Fibroblast of lung (primary cell): ENCODE measurements around the gene COL9A3.

Experiments used
- CTCF ChIP-seq, 2 donors: IDR thresholded peaks in 1 of 2; conservative IDR thresholded peaks in 1 of 2; 1 replicate in 1 of 2; 2 replicates in 1 of 2; pipeline ENCODE4 v1.5.1; 2011 to 2012; ENCODE audit warnings: low read length in 2 of 2, control low read depth in 1 of 2, inconsistent platforms in 1 of 2, low read depth in 1 of 2, mild to moderate bottlenecking in 1 of 2
- EZH2 ChIP-seq: IDR thresholded peaks from 2 replicates; pipeline ENCODE4 v1.5.1; 2012; ENCODE audit warnings: low read length, control low read depth, mild to moderate bottlenecking; ENCODE audit errors: missing control alignments

DNA sequence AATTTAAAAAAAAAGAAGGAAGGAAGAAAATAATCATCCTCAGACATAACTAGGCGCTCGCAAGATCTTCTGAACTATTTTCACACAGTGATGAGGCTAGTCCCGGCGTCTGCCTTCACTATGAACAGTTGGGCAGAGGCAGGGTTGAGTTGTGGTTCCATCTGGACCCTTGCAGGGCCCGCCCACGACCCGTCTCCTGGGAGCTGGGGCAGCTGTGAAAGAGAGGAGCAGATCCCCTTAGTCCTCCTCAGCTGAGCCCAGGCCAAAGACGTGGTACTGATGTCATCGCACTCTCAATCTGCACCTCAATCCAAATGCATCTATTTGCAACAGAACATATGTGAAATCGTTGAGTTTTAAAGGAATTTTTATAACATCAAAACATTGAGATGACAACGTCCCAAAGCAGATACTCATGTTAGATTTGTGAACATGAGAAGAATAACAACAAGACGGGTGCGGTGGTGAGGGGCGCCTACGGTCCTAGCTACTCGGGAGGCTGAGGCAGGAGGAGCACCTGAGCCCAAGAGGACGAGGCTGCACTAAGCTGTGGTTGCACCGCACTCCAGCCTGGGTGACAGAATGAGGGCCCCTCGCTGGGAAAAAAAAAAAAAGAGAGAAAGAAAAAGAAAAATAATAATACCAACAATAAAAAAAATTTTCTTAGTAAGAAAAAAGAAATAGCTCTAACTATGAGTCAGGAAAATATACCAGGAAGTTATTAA lies 29.5 kb downstream of the COL9A3 start:
- TF ChIP-seq CTCF (conservative IDR thresholded peaks at IDR 0.05 in 1 of 2, IDR thresholded peaks at IDR 0.05 in 1 of 2; ENCODE audit: low read depth in 1 of 2, low read length in 2 of 2) (no peak), EZH2 (no peak)
